Stimulated activated CD8-positive, alpha-beta memory T cell treated with anti-CD3 and anti-CD28 coated beads, Interleukin-7, amount 100 ng/mL, for 4 hours (primary cell): Measurements from ENCODE around the gene SLC26A6.

ENCODE experiments used
- DNase-seq, 2 donors: peaks; one replicate each; pipeline ENCODE4 v3.0.0-alpha.2; 2020; ENCODE audit warnings: low read depth in 2 of 2

SLC26A6 gene

DNA sequence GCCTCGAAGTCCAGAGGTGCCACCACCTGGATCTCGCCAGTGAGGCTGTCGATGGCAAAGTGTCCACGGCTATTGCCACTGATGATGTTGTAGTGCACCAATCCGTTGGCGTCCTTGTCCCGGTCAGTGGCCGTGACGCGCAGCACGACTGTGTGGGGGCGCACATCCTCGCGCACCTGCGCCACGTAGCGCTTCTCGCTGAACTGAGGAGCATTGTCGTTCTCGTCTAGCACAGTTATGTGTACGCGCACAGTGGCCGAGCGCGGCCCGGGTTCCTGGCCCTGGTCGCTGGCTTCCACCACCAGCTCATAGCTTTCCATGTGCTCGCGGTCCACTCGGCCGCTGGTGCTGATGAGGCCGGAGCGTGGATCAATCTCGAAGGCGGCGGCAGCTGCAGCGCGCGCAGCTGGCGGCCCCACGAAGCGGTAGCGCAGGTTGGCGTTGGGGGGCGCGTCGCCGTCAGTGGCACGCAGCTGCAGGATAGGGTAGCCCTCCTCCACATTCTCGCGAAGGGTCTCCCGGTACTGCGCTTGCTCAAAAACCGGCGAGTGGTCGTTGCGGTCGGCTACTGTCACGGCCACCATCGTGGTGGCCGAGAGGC, 25.6 kb upstream of the SLC26A6 start:
- DNase-seq: no peak

- DNase-seq: peak in 1 of 2 donors; percentile 19
These were observed 21.6 kb upstream of the SLC26A6 start for GRCh38 chr3:48656841-48657281.

- peak; percentile 80 to 86 for DNase-seq
These were observed 21.0 kb upstream of the SLC26A6 start for GRCh38 chr3:48656061-48656840.

DNA sequence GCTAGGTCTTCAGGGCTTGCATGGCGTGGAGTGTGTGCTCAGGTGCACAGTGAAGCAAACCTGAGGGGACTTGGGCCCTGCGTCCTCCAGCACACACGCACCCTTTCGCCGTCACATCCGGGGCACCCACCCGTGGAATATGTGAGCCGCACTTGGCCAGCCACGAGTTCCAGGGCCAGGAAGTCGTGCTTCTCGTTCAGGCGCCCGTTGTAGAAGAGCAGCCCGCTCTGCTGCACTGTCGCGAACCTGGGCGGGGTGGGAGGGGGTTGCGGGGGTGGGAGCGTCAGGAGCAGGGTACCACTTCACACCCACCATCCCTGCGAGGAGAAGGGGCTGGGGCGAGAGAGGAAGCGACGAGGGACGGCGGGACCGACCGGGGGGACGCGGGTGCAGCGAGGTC, 20.3 kb upstream of the SLC26A6 start:
- DNase-seq: peak; percentile 50 to 65

GRCh38 chr3:48655063-48655462, 19.8 kb upstream of the SLC26A6 start:
- DNase-seq: no peak

DNA sequence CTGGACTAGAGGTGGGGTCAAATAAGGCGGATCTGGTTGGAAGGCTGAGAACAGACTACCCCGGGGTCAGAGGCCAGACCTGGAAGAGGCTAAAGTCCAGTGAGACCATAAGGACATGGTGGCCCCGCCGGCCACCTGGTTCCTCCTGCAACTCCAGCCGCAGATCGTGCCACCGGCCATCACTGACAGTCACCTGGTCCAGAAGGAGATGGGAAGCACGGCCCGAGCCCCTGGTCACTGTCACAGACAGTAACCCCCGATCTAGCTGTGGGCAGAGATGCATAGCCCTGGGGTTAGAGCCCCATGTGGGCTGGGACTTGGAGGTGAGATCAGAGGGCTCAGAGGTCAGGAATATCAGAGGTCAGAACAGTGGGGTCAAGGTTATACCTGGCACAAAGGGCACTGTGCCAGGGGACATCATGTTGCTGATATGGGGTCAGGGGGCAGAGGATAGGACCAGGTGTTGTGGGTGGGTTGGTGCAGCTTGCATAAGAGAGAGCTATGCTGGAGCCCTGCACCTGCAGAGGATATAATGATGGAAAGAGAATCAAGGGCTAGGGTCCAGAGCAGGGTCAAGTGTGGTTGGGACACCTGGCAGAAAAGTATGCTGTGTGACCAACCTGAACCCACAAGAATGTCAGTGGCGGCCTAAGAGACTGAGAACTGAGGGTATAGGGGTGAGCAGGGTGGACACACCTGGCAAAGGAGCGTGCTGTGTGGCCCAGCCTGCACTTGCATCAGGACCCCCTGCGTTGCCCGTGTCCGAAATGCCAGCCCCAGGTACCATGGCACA, 17.9 kb upstream of the SLC26A6 start:
- no peak for DNase-seq

DNA sequence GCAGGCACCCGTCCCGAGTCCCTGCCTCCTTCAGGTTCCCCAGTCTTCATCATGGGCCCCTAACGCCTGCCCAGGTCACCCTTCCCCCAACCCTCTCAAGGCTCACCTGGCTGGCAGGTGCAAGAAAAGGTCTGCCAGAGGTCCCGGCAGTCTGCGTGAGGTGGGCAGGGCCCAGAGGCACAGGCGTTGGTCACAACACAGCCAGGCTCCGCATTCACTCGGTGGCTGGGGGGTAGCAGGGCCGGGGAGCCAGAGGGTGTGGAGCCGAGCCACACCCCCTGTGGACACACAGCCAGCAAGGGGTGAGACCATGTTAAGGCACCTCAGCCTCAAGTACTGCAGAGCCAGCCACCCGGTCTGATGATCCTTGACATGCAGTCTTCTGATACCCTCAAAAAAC, 16.5 kb upstream of the SLC26A6 start:
- DNase-seq: no peak

GRCh38 chr3:48650723-48651122, 15.5 kb upstream of the SLC26A6 start:
- no peak for DNase-seq

DNA sequence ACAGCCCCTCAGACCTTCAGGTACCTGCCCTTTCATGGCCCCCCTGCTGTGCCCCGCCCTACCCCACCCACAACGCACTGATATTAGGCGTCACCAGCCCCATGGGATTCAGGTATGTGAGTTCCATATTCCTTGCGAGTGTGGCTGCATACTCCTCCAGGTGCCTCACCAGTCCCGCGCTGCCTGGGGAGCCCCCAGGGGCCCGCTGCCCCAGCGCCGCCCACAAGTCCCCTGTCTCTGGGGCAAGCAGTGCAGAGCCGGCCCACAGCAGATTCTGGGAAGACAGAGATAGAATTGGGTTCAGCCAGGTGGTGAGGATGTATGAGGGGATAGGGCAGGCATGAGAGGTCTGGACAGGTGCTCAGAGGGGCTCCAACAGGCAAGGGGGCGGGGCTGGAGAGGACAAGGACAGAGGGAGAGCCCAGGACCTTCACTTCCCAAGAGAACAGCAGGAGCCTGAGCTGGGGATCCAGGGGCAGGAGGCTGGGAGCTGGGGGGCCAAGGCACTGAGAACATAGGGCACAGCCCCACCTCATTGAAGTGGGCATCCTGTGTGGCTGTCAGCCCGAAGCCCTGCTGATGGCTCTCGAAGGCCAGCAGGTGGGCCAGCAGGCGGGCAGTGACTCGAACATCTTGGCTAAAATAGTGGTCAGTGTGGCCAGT, 13.1 kb upstream of the SLC26A6 start:
- DNase-seq: no peak

GRCh38 chr3:48647714-48648113, 12.5 kb upstream of the SLC26A6 start:
- no peak for DNase-seq

DNA sequence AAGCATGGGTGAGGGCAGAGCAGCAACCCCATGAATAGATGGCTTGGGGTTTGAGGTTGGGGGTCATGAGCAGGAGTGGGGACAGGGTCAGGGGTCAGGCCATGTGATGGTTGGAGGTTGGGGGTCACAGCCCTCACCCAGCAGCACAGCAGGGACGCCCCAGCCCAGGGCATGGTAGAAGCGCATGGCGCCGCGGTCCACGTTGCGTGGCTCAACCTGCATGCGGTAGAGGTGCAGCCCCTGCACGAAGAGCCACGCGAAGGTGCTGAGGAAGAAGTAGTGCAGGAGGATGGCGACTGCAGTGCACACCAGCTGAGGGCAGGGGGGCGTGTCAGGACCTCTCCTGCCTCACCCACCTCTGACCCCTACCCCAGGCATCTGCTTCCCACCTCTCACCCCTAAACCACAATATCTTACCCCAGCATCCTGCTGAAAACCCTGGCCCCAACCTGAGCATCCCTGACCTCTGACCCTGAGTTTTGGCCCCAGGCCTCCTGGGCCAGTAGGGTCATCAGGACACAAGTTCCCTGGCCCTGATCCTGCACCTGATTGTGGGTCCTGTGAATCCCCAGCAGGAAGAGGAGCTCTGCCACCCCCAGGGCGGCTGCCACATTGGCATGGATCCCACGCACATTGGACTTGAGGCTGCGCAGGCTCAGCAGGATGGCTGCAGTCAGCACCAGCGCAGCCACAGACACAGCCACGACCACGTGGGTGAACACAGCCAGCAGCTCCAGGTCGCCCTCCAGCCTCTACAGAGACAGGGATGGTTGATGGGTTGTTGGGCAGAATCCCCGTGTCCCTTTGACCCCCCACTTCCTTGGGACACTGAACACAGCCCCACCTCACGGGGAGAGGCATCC, 9.9 kb upstream of the SLC26A6 start:
- DNase-seq: no peak

- no peak for DNase-seq
These were observed 7.3 kb upstream of the SLC26A6 start for GRCh38 chr3:48642605-48643004.

DNA sequence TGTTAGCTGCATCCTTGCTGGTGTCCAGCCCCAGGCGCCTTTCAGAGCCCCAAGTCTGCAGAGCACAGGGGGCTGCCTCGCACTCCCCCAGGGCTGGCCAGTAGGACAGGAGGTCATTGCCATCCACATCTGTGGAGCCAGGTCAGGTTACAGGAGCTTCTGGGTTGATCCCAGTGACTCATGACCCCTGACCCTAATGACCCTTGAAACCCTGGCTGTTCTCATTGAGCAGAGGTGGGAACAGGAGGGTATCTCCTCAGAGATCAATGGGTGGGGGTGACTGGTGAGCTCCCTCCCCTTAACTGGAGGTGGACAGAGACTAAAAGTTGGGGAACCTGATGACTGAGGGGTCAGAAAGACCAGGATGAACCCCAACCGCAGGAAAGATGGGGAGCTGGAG, 6.1 kb upstream of the SLC26A6 start:
- DNase-seq: no peak

DNA sequence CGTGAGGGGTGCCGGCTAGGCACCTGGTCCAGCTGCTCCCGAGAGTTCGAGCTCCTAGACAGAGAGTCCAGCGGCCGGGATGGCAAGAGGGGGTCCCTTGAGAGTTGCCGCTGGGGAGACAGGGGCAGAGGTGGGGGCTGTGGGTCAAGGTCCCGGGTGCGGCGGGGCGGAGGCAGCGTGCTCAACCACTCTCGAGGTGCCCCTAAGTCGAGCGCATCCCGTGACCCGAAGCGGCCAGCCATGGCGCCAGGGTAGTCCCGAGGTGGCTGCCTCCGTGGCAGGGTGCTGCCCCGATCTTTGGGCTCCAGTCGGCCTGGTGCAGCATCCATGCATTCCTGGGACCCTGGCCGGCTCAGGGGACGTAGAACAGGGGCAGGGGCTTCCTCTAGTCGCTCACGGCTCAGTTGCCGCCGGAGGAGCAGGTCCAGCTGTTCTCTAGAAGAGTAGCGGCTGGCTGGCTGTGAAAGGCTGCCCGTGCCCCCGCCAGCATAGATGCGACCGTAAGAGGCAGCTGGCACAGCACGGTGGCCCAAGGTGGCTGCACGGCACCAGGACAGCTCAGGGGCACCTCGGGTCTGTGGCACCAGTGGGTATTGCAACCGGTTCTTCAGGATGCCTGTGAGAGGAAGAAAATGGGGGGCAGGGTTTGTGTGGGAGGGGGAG, 4.8 kb upstream of the SLC26A6 start:
- no peak for DNase-seq

- no peak for DNase-seq
These were observed 2.0 kb upstream of the SLC26A6 start for GRCh38 chr3:48637305-48637704.

GRCh38 chr3:48636149-48636655, 941 bp upstream of the SLC26A6 start:
- no peak for DNase-seq

DNA sequence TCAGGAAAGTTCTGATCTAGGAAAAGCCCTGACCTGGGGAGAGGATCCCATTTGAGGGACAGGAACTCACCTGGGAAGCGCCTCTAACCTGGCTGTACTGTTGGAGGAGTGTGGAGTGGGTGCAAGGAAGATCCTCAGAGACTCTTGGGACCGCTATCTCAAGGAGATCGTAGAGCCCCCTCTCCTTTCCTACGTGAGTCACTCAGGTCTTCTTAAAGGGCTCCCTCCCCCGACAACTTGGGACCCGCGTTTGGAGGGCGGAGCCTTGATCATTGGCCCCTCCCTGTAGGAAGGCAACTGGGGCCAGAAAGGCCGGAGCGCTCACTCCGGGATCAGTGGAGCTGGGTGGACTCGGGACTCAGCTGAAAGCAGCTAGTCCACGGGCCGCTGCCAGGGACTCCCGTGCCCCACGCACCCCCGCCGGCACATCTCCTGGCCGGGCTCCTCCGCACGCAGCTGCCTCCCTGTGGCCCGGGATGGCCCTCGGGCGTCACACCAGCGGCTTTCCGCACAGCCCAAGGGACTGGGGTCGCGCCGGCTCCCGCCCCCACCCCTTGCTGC, 520 bp downstream of the SLC26A6 start:
- peak; percentile 45 to 49 for DNase-seq

- no peak for DNase-seq
These were observed 1.5 kb downstream of the SLC26A6 start for GRCh38 chr3:48633743-48634142.

DNA sequence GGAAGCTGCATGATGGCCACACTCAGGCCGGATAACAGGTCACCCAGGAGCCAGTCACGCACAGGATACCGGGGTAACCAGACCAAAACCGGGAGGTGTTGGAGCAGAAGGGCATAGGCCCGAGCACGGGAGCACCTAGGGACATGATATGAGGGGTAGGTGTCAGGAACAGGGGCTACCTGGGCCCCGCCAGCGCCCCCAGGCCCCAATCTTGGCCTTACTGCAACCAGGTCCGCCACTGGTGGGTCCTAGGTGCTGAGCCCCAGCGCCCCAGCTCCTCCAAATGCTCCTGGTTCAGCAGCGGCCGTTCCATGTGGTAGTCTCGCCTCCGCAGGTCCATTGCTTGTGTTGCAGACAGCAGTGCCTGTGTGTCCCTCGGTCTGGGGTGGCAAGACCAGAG, 2.0 kb downstream of the SLC26A6 start:
- no peak for DNase-seq
